Fibroblast of lung (primary cell): ENCODE data around the gene MICB. TPM values are rescaled to one million over a fixed set of nuclear protein-coding genes. Genes with fewer than 3 reads are reported as not detected.

ENCODE experiments used
- DNase-seq, 2 donors: peaks; one replicate each; pipeline versions ENCODE4 v3.0.0 to v3.0.0-alpha.2; 2010; ENCODE audit warnings: low read depth in 2 of 2
- H2AFZ ChIP-seq: 2 replicates; pipeline ENCODE4 v1.5.1; 2012; ENCODE audit warnings: low read length, control low read depth, inconsistent platforms
- H3K27ac ChIP-seq: 2 replicates; pipeline ENCODE4 v1.5.1; 2011; ENCODE audit warnings: low read length, control low read depth; ENCODE audit not compliant: insufficient read depth
- H3K27me3 ChIP-seq: 2 replicates; pipeline ENCODE4 v1.5.1; 2011; ENCODE audit warnings: mild to moderate bottlenecking, low read length; ENCODE audit not compliant: control insufficient read depth, insufficient read depth
- H3K36me3 ChIP-seq: 2 replicates; pipeline ENCODE4 v1.5.1; 2011; ENCODE audit warnings: low read length; ENCODE audit not compliant: control insufficient read depth, insufficient read depth
- H3K4me1 ChIP-seq: 2 replicates; pipeline ENCODE4 v1.5.1; 2011; ENCODE audit warnings: low read length; ENCODE audit not compliant: control insufficient read depth, insufficient read depth; ENCODE audit errors: extremely low read depth
- H3K4me2 ChIP-seq: 2 replicates; pipeline ENCODE4 v1.5.1; 2011; ENCODE audit warnings: low read length, control low read depth; ENCODE audit not compliant: insufficient read depth; ENCODE audit errors: extremely low read depth
- H3K4me3 ChIP-seq, 4 experiments: fragments of 200-600 bp in 1 of 4; sonication (generic) in 1 of 4; replicated peaks in 1 of 4; 2 replicates each; pipeline ENCODE4 v1.5.1; 2011 to 2016; ENCODE audit warnings: low read length in 4 of 4, low read depth in 3 of 4, mild to moderate bottlenecking in 3 of 4, control low read depth in 2 of 4, inconsistent platforms in 1 of 4, mixed read lengths in 1 of 4; ENCODE audit not compliant: insufficient read depth in 1 of 4; ENCODE audit errors: control extremely low read depth in 1 of 4
- H3K79me2 ChIP-seq: 2 replicates; pipeline ENCODE4 v1.5.1; 2012; ENCODE audit warnings: mild to moderate bottlenecking, low read length, inconsistent platforms; ENCODE audit not compliant: control insufficient read depth, insufficient read depth
- H3K9ac ChIP-seq: 2 replicates; pipeline ENCODE4 v1.5.1; 2011; ENCODE audit warnings: mild to moderate bottlenecking, low read length, control low read depth; ENCODE audit not compliant: insufficient read depth
- H3K9me3 ChIP-seq: 2 replicates; pipeline ENCODE4 v1.5.1; 2012; ENCODE audit warnings: low read depth, low read length; ENCODE audit not compliant: control insufficient read depth, insufficient read depth
- H4K20me1 ChIP-seq: 2 replicates; pipeline ENCODE4 v1.5.1; 2011; ENCODE audit warnings: low read length; ENCODE audit not compliant: control insufficient read depth, insufficient read depth; ENCODE audit errors: extremely low read depth
- CTCF ChIP-seq, 2 donors: IDR thresholded peaks in 1 of 2; conservative IDR thresholded peaks in 1 of 2; 1 replicate in 1 of 2; 2 replicates in 1 of 2; pipeline ENCODE4 v1.5.1; 2011 to 2012; ENCODE audit warnings: low read length in 2 of 2, control low read depth in 1 of 2, inconsistent platforms in 1 of 2, low read depth in 1 of 2, mild to moderate bottlenecking in 1 of 2
- EZH2 ChIP-seq: IDR thresholded peaks from 2 replicates; pipeline ENCODE4 v1.5.1; 2012; ENCODE audit warnings: low read length, control low read depth, mild to moderate bottlenecking; ENCODE audit errors: missing control alignments
- polyA plus RNA-seq, 2 donors: library from polyadenylated mRNA; depleted of rRNA in 1 of 2; stranded (reverse) in 1 of 2; unstranded in 1 of 2; fragments of >200 nt; gene quantifications; 2 replicates each; pipeline ENCODE4 v1.2.1, GENCODE V29; 2011 to 2012; ENCODE audit warnings: missing spikeins in 1 of 2
- total RNA-seq: library from RNA; depleted of rRNA; stranded (reverse); fragments of >200 nt; gene quantifications from 2 replicates; pipeline ENCODE4 v1.2.1, GENCODE V29; 2014

MICB gene
- total and polyA plus RNA-seq, 2 donors (not counting 1 experiment from before 2014, with no cell fraction given), result 17.2 to 18.6 TPM

DNA sequence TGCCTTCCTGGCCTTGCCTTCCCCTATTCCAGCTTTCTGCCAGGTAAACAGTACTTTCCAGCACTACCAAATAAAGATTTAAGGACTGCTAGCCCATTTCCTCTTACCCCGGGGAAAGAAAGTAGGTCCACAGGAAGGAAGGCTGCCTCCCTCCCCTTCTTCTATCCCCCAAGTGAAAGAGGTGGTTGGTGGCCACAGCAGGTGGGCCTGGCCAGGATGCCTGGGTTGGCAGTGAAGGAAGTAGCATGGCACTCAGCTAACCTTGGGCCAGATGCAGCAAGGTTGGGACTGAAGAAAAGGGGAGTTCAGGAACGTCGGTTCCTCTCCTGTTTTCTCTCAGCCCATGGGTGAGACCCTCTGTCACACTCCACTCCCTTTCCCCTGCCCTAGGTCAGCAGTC is 58.4 kb downstream of the MICB start:
- Histone ChIP-seq H4K20me1 (no peaks in the 10 kb centered on the region), H3K79me2 (no peaks in the 10 kb centered on the region), H3K36me3 (peaks cover 6% of the 10 kb centered on the region), H3K27me3 (no peaks in the 10 kb centered on the region), H3K27ac (no peak overlapping the region), H3K4me3 (no peak overlapping the region), H3K4me2 (no peak overlapping the region), H3K9ac (no peak overlapping the region), H3K9me3 (no peaks in the 10 kb centered on the region), H2AFZ (no peak overlapping the region), H3K4me1 (peaks cover 11% of the 10 kb centered on the region)
- no peak for TF ChIP-seq EZH2
- TF ChIP-seq CTCF (conservative IDR thresholded peaks at IDR 0.05 in 1 of 2, IDR thresholded peaks at IDR 0.05 in 1 of 2; ENCODE audit: low read depth in 1 of 2, low read length in 2 of 2), result no peak
- no peak for DNase-seq

- Histone ChIP-seq H3K4me1 (peaks cover 11% of the 10 kb centered on the region), H3K79me2 (no peaks in the 10 kb centered on the region), H2AFZ (no peak overlapping the region), H3K4me2 (no peak overlapping the region), H4K20me1 (no peaks in the 10 kb centered on the region), H3K4me3 (no peak overlapping the region), H3K9ac (no peak overlapping the region), H3K9me3 (no peaks in the 10 kb centered on the region), H3K27me3 (no peaks in the 10 kb centered on the region), H3K36me3 (peaks cover 6% of the 10 kb centered on the region), H3K27ac (no peak overlapping the region)
- no peak for TF ChIP-seq CTCF (conservative IDR thresholded peaks at IDR 0.05 in 1 of 2, IDR thresholded peaks at IDR 0.05 in 1 of 2; ENCODE audit: low read depth in 1 of 2, low read length in 2 of 2)
- no peak for TF ChIP-seq EZH2
- no peak for DNase-seq
Observed at GRCh38 chr6:31557443-31558317, 59.7 kb downstream of the MICB start.

DNA sequence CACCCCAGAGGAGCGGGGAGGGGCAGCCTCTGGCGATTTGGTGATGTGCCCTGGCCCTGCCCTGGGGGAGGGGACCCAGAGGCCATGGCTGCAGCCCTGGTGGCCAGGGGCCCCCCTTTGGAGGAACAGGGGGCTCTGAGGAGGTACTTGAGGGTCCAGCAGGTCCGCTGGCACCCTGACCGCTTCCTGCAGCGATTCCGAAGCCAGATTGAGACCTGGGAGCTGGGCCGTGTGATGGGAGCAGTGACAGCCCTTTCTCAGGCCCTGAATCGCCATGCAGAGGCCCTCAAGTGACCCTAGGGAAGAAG is 60.3 kb downstream of the MICB start:
- Histone ChIP-seq H3K9me3 (no peaks in the 10 kb centered on the region), H2AFZ (no peak overlapping the region), H3K9ac (no peak overlapping the region), H3K36me3 (peaks cover 6% of the 10 kb centered on the region), H4K20me1 (no peaks in the 10 kb centered on the region), H3K27me3 (no peaks in the 10 kb centered on the region), H3K79me2 (no peaks in the 10 kb centered on the region), H3K4me3 (no peak overlapping the region), H3K4me1 (peaks cover 11% of the 10 kb centered on the region), H3K4me2 (no peak overlapping the region), H3K27ac (no peak overlapping the region)
- TF ChIP-seq CTCF (conservative IDR thresholded peaks at IDR 0.05 in 1 of 2, IDR thresholded peaks at IDR 0.05 in 1 of 2; ENCODE audit: low read depth in 1 of 2, low read length in 2 of 2) (no peak), EZH2 (no peak)
- DNase-seq, result no peak
